Left ventricle myocardium inferior (tissue), 1 donor: ENCODE results near the gene BNIP1. TPM values are rescaled to one million over a fixed set of nuclear protein-coding genes. Genes with fewer than 3 reads are reported as not detected.
"Not testable (repeated sequence)": the region's sequence is repeated elsewhere in the genome, so short reads cannot be mapped to it uniquely, and the experiment has no call there.

Source experiments
- DNase-seq: peaks from one replicate; pipeline ENCODE4 v3.0.0-alpha.2; 2020
- H3K27ac ChIP-seq: fragments of 200-600 bp; replicated peaks from 2 replicates; pipeline ENCODE4 v1.8.0; 2021
- H3K27me3 ChIP-seq: fragments of 200-600 bp; 2 replicates; pipeline ENCODE4 v1.8.0; 2021; ENCODE audit warnings: low read depth
- H3K36me3 ChIP-seq: fragments of 200-600 bp; 2 replicates; pipeline ENCODE4 v1.8.0; 2021
- H3K4me1 ChIP-seq: fragments of 200-600 bp; 2 replicates; pipeline ENCODE4 v1.8.0; 2021
- H3K4me3 ChIP-seq: fragments of 200-600 bp; 2 replicates; pipeline ENCODE4 v1.8.0; 2021; ENCODE audit warnings: mild to moderate bottlenecking, moderate library complexity
- H3K9me3 ChIP-seq: fragments of 200-600 bp; replicated peaks from 2 replicates; pipeline ENCODE4 v1.8.0; 2021
- intact Hi-C: fragments of 100-400 bp; cut with micrococcal nuclease; formaldehyde crosslinking; loops from one replicate; pipeline ENCODE4 v1.11.0; 2022
- total RNA-seq: library from RNA; stranded (reverse); fragmentation: NEBNext Ultra II Directional; extraction: Animal tissue kit (Norgen Biotek cat#: 25700); gene quantifications from one replicate; pipeline ENCODE4 v1.2.1, GENCODE V29; 2021
- TF ChIP-seq, protein P1 (sequence below): fragments of 200-600 bp; IDR thresholded peaks from 2 replicates; pipeline ENCODE4 v1.8.0; 2021; ENCODE audit warnings: antibody characterized with exemption, mild to moderate bottlenecking, borderline replicate concordance
- donor health status: DM: no; HTN: yes; CAD: no; lungs with severe emphysema.

BNIP1 gene
- total RNA-seq, 1 donor from 2014 or later = 11.7 TPM

DNA sequence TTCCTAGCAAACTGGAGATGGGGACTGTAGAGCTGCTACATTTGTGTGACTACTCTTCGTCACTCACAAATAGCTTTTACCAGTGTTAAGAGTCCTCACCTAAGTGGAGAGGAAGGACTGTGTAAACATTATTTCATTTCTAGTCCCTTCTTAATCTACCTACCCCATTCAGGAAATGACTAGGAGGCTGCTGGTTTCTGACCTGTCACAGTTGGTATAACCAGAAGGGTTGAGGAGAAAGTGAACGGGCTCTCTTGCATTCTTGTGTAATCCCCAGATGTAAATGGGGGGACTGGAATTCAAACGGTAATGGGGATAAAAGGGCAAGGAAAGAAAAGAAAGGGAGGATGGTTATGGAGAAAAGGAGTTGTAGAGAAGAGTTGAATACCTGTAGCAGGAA is 35.4 kb upstream of the BNIP1 start:
- Histone ChIP-seq H3K36me3 (peaks cover 55% of the 10 kb centered on the region), H3K4me1 (no peaks in the 10 kb centered on the region), H3K4me3 (no peak overlapping the region), H3K9me3 (no peaks in the 10 kb centered on the region), H3K27me3 (no peaks in the 10 kb centered on the region), H3K27ac (no peak overlapping the region)
- intact Hi-C loops = no loop called here
- DNase-seq = no peak
- TF ChIP-seq, protein P1, sequence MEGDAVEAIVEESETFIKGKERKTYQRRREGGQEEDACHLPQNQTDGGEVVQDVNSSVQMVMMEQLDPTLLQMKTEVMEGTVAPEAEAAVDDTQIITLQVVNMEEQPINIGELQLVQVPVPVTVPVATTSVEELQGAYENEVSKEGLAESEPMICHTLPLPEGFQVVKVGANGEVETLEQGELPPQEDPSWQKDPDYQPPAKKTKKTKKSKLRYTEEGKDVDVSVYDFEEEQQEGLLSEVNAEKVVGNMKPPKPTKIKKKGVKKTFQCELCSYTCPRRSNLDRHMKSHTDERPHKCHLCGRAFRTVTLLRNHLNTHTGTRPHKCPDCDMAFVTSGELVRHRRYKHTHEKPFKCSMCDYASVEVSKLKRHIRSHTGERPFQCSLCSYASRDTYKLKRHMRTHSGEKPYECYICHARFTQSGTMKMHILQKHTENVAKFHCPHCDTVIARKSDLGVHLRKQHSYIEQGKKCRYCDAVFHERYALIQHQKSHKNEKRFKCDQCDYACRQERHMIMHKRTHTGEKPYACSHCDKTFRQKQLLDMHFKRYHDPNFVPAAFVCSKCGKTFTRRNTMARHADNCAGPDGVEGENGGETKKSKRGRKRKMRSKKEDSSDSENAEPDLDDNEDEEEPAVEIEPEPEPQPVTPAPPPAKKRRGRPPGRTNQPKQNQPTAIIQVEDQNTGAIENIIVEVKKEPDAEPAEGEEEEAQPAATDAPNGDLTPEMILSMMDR = no peak

- intact Hi-C loops = no loop called here
- Histone ChIP-seq H3K27me3 (no peaks in the 10 kb centered on the region), H3K4me3 (no peak overlapping the region), H3K36me3 (peaks cover 80% of the 10 kb centered on the region), H3K9me3 (peaks cover 7% of the 10 kb centered on the region), H3K4me1 (no peaks in the 10 kb centered on the region), H3K27ac (no peak overlapping the region)
- no peak for DNase-seq
- TF ChIP-seq, protein P1 = no peak
Observed at GRCh38 chr5:173114536-173114935, 29.8 kb upstream of the BNIP1 start.

DNA sequence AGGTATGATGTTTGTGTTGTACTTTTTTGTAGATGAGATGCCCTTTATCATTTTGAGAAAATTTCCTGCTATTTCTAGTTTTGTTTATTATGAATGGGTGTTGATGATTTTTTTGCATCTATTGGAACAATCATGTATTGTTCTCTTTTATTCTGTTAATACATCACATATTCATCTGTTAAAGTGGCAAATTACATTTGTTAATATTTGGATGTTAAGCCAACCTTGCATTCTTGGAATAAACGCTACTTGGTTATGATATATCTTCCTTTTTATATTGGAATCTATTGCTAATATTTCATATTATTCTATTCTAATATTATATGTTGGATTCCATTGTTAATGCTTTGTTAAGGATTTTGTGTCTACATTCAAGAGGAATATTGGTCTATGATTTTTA is 24.6 kb upstream of the BNIP1 start:
- H3K36me3 ChIP-seq = peaks cover 71% of the 10 kb centered on the region
- intact Hi-C loops = no loop called here
- no peaks in the 10 kb centered on the region for H3K4me1 ChIP-seq

DNA sequence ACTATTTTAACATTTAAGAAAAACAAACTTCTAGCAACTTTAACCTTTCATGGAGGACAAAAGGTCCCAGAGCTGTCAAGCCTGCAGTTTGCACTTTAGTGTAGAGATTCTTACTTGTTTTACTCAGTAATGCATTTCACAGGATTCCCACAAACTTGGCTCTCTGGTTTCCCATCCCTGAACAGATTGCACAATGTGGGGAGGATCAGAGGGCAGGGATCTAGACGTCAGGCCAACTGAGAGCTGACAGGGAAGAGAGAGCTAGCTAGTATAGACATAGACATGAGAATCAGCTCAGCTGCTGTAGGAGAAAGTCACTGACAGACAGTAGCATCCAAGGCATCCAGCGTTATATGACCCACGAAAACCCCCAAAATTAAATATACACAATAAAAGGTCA is 20.9 kb upstream of the BNIP1 start:
- H3K4me1 ChIP-seq = no peaks in the 10 kb centered on the region
- H3K27ac ChIP-seq = no peak overlapping the region
- TF ChIP-seq, protein P1 = no peak
- H3K27me3 ChIP-seq = no peaks in the 10 kb centered on the region
- H3K36me3 ChIP-seq = peaks cover 81% of the 10 kb centered on the region
- intact Hi-C loops = no loop called here
- H3K9me3 ChIP-seq = peaks cover 18% of the 10 kb centered on the region
- H3K4me3 ChIP-seq = no peak overlapping the region
- no peak for DNase-seq

More for the DNA sequence above, 24.6 kb upstream of the BNIP1 start:
- no peak for DNase-seq
- Histone ChIP-seq H3K27ac (no peak overlapping the region), H3K27me3 (no peaks in the 10 kb centered on the region), H3K4me3 (no peak overlapping the region), H3K9me3 (peaks cover 18% of the 10 kb centered on the region)
- TF ChIP-seq, protein P1 = no peak

DNA sequence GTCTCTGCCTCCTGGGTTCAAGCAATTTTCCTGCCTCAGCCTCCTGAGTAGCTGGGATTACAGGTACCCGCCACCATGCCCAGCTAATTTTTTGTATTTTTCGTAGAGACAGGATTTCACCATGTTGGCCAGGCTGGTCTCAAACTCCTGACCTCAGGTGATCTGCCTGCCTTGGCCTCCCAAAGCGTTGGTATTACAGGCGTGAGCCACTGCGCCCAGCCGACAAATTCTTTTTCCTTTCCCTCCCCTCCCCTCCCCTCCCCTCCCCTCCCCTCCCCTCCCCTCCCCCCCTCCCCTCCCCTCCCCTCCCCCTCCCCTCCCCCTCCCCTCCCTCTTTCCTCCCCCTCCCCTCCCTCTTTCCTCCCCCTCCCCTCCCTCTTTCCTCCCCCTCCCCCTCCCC is 12.2 kb upstream of the BNIP1 start:
- H3K27me3 ChIP-seq, H3K4me3 ChIP-seq, H3K4me1 ChIP-seq, intact Hi-C loops, H3K27ac ChIP-seq, DNase-seq, H3K9me3 ChIP-seq: not testable (repeated sequence)
- H3K36me3 ChIP-seq = peaks cover 57% of the 10 kb centered on the region

GRCh38 chr5:173138707-173139106 is 5.6 kb upstream of the BNIP1 start:
- TF ChIP-seq, protein P1 = no peak
- Histone ChIP-seq H3K4me1 (peaks cover under 1% of the 10 kb centered on the region), H3K27me3 (no peaks in the 10 kb centered on the region), H3K4me3 (no peak overlapping the region), H3K9me3 (no peaks in the 10 kb centered on the region), H3K36me3 (peaks cover 16% of the 10 kb centered on the region), H3K27ac (no peak overlapping the region)
- intact Hi-C loops = no loop called here
- no peak for DNase-seq
